HG02852 (cell line): ENCODE measurements around the gene GFAP.
"Not testable (repeated sequence)": the region's sequence is repeated elsewhere in the genome, so short reads cannot be mapped to it uniquely, and the experiment has no call there.

Source experiments
- ATAC-seq: cut with Tn5 transposase; IDR thresholded peaks from one replicate; pipeline ENCODE4 v1.9.1; 2021; ENCODE audit warnings: mild to moderate bottlenecking, moderate library complexity; ENCODE audit not compliant: unreplicated experiment

Gene GFAP

DNA sequence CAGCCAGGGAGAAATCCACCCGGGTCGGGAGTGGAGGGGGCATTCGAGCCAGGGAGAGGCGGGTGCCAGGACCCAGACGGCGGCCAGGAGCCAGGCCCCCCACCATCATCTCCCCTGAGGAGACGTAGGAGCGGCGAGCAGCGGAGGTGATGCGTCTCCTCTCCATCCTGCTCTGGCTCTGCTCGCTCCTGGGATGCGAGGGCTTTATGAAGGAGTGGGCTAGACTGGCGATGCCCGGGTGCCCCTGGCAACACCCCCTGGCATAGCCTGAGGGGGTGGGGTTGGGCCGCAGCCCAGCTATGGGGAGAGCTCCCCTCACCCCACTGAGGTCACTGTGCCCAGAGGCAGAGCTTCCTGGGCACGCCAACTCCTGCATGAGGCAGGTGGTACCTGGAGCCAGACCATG, at the start of gene GFAP:
TSS of gene GFAP (minus strand) at position 180 of the 406 bp plus-strand sequence. CDS start at position 166, 14 bp downstream.
- ATAC-seq = no peak

GRCh38 chr17:44961921-44962350, 46.6 kb upstream of the GFAP start:
- ATAC-seq = no peak

DNA sequence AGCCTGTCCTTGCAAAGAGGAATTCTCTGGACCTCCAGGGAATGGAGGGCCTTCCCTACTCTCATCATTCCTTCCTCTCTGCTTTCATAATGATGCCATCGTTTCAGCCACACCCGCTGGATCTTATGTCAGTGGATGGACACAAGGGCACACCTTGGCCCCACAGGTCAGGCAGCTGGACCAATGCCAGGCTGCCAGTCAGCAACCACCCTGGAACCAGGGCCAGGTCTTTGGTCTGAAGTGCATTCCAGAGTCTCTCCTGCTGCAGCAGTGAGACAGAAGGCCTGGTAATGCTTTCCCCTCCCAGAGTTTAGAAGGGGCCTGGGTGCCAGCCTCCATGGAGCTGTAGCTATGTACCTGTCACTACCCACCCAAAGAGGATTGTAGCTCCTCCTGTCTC, 45.4 kb upstream of the GFAP start:
- no peak for ATAC-seq

DNA sequence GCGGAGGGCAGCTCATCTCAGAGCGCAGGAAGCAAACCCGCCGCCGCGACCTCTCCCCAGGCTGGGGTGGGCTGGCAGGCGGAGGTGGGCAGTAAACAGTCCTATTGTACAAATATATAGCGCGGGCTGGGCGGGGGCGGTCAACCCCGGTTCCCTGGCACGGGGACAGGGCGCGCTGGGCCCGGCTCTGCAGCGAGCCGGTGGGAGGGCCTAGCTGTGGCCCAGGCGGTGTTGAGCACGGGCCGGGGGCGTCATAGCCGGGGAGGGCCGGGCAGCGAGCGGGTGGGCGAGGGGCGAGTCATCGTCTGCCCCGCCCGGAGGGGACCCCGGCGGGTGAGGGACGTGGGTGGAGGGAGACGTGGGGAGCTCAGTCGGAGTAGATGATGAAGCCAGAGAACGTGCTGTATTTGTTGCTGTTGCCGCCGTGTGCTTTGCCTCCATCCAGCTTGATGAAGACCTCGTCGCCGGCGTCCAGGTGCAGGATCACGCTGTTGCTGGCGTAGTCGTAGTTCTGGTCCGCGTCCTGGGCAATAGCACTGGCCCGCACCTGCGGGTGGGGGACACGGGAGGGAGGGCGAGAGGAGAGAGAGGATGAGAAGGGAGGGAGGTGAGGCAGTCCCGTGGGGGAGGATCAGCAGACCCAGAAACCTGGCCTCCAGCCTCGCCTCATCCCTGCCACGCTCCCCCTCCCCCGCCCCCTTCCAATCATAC, 44.7 kb upstream of the GFAP start:
- ATAC-seq = no peak

DNA sequence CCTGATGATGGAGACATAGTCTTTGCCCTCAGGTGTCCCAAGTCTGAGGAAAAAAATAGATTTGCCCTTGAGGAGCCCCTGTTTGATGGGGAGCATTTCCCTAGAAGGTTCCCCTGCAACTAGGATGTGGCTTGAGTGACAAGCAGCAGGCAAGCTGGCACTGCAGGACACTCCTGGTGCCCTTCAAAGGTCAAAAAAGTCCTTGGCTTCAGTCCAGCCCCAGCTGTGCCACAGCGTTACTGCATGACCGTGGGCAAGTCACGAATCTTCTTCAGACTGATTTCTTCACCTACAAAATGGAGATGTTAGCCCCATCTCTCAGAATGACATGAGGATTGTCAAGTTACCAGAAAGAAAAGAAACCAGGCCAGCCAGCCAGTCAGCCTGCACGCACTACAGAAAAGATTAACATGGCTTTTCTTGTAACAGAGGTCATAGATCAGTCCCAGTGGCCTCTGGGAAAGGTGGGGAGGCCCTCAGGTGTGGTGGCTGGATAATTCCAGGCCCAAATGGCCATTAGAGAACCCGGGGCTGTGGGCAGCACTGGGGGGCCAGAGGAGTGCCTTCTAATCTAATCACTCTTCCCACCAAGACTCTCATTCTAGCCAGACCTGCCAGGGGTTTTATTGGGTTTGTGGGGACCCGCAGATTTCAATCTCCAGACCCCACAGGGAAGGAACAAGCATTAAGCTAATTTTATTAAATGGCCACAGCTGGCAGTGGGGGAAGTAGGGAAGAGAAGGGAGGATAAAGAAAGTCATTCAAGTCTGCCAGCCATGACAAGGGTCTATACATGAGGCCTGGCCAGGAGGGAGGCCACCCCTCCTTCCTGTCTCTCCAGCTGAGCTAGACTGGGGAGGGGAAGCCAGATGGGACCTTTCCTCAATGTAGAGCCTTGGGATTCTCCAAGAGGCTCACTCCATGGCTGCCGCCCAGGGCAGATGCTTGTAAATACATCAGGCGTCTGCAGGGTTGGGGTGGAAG, 42.0 kb upstream of the GFAP start:
- no peak for ATAC-seq

- ATAC-seq = no peak
Observed at GRCh38 chr17:44955674-44956425, 40.5 kb upstream of the GFAP start.

- ATAC-seq = no peak
Observed at GRCh38 chr17:44952946-44953475, 37.7 kb upstream of the GFAP start.

GRCh38 chr17:44948315-44948795, 33.1 kb upstream of the GFAP start:
- ATAC-seq = no peak

- peak; percentile 91 for ATAC-seq
Observed at GRCh38 chr17:44947461-44948314, 32.4 kb upstream of the GFAP start, which contains the start of gene KIF18B. Gene KIF18B, minus strand, starts transcription at chr17:44947773. Its CDS starts 11,429 bp downstream, at chr17:44936344.

DNA sequence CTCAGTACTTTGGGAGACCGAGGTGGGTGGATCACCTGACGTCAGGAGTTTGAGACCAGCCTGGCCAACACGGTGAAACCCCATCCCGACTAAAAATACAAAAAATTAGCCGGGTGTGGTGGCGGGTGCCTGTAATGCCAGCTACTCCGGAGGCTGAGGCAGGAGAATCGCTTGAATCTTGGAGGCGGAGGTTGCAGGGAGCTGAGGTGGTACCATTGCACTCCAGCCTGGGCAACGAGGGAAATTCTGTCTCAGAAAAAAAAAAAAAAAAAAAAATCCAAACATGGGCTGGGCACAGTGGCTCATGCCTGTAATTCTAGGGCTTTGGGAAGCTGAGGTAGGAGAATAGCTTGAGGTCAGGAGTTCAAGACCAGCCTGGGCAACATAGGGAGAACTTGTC, 30.4 kb upstream of the GFAP start:
- not testable (repeated sequence) for ATAC-seq

DNA sequence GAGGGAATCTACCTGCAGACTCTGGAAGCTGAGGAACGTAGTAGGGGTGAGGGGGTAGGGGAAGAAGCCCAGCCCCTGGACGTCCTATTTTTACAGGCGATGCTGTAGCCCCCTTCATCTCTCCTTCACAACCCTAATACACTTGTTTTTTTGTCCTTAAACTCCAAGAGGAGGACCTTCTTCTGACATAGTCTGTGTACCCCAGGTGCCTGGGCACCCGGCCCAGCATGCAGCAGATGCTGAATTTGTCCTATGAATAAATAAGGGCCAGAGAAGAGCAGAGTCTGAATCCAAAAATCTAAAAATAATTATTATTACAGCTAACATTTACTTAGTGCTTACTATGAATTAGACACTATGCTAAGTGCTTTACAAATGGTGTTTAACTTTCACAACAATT, 27.2 kb upstream of the GFAP start:
- no peak for ATAC-seq

DNA sequence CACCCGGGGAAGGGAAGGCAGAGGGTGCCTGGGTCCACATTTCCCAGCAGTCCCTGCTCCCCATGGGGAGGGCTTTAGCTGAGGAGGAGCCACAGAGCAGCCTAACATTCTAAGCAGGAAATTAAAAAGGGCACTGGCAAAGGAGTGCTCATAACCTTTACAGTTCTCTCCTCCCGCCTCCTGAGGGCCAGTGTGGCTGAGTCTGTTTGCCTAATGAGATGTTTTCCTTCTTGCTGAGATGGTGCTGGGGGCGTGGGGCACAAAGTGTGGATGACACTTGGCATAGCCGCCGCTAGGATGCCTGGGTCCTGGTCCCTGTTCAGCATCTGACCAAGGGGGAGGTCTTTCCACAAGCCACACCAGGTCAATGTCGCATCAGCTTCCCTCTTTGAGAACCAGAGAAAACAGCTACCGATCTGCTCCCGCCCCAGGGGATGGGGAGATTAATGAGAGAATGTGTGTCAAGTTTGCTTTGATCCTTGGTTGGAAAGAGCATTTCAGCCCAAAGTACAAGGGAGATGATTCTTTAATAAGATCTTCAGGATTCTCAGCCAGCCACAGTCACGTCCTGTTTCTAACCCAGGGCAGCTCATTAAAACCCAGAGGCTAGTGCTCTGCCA, 26.5 kb upstream of the GFAP start:
- ATAC-seq = no peak

GRCh38 chr17:44940768-44941167, 25.5 kb upstream of the GFAP start:
- ATAC-seq = no peak

- ATAC-seq = no peak
Observed at GRCh38 chr17:44940317-44940716, 25.0 kb upstream of the GFAP start.

DNA sequence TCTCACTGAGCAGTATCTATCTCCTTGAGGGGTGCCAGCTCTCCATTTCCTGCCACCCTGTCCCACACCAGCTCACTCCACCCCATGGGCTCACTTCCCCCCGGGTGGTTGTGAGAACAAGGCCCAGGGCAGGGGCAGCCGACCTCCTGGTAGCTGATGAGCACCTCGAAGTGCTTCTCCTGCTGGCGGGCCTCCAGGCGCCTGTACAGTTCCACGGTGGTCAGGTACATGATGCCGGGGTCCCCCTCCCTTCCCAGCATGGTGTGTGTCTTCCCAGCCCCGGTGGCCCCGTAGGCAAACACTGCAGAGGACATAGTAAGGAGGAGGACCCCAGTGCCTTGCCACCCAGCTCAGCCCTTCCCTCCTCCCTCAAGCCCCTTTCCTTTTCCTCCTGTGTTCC, 19.8 kb upstream of the GFAP start:
- no peak for ATAC-seq

DNA sequence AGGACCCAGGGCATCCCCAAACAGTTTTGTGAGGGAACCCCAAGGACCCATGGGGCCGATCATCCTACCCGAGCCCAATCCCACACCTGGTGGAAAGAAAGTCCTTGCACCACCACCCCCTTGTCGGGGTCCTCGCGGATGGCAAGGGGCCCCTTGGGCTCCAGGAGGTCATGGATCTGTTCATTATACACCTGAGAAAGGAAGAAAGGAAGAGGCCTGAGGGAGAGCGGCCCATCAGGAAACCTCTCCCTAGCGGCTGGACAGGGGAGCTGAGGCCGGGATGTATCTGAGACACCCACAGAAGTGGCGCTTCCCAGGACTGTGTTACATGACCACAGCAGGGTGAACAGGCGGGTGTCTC, 19.4 kb upstream of the GFAP start:
- no peak for ATAC-seq

GRCh38 chr17:44933824-44934744, 18.8 kb upstream of the GFAP start:
- no peak for ATAC-seq

- no peak for ATAC-seq
Observed at GRCh38 chr17:44932787-44933097, 17.4 kb upstream of the GFAP start.
